ENCODE results near the gene ADPRM. TPM values are rescaled to one million over a fixed set of nuclear protein-coding genes. Genes with fewer than 3 reads are reported as not detected.

Gene ADPRM
- total RNA-seq, 1 experiment from 2014 or later = 7.9 TPM

GRCh38 chr17:10705727-10706126 is 8.3 kb downstream of the ADPRM start:
- peaks cover 11% of the 10 kb centered on the region for H3K79me2 ChIP-seq (ENCODE audit: insufficient read depth, low read length)
- RAD21 ChIA-PET (ENCODE audit: low non-redundant PET in 1 of 2, low total read pairs in 2 of 2, uncharacterized antibody in 2 of 2, unreplicated experiment in 2 of 2) = no interaction called here
- H3K9me2 ChIP-seq (ENCODE audit: insufficient read depth) = no peaks in the 10 kb centered on the region
- H3K4me2 ChIP-seq (ENCODE audit: low read length) = no peak overlapping the region
- H2AFZ ChIP-seq (ENCODE audit: low read depth, low read length, poor library complexity, severe bottlenecking) = no peak overlapping the region
- H3K4me3 ChIP-seq (replicated peaks in 1 of 2; ENCODE audit: low read depth in 1 of 2, low read length in 2 of 2) = no peak overlapping the region
- peaks cover 9 to 25% of the 10 kb centered on the region in 2 experiments; a peak in 3 of 4 replicates for H3K36me3 ChIP-seq (ENCODE audit: control insufficient read depth in 1 of 2, insufficient read depth in 2 of 2, low read length in 2 of 2)
- CTCF ChIA-PET = no interaction called here
- no peaks in the 10 kb centered on the region for H3K9me3 ChIP-seq (ENCODE audit: control insufficient read depth in 1 of 2, insufficient read depth in 1 of 2, low read depth in 1 of 2, low read length in 2 of 2)
- H3K27ac ChIP-seq (ENCODE audit: low read depth, low read length) = no peak overlapping the region
- POLR2A ChIA-PET = no interaction called here
- DNase-seq (ENCODE audit: low read depth, low spot score) (no peak), ATAC-seq (no peak)
- TF ChIP-seq REST (IDR thresholded peaks at IDR 0.05; ENCODE audit: low read depth) = no peak
- TF ChIP-seq POLR2AphosphoS5 (IDR thresholded peaks at IDR 0.05; ENCODE audit: low read depth, low read length) = no peak
- TF ChIP-seq CTCF (IDR thresholded peaks at IDR 0.05 in 2 of 3, conservative IDR thresholded peaks at IDR 0.05 in 1 of 3; ENCODE audit: borderline replicate concordance in 1 of 3, insufficient read depth in 1 of 3, low read depth in 2 of 3, low read length in 2 of 3) = no peak
- no peak for TF ChIP-seq MAX (IDR thresholded peaks at IDR 0.05)
- TF ChIP-seq SIN3A (IDR thresholded peaks at IDR 0.05; ENCODE audit: low read depth) = no peak
- no peak for TF ChIP-seq JUND (IDR thresholded peaks at IDR 0.05)
- TF ChIP-seq EZH2 (IDR thresholded peaks at IDR 0.05) = no peak
- no peak for TF ChIP-seq FOSL1 (IDR thresholded peaks at IDR 0.05; ENCODE audit: low read depth)
- TF ChIP-seq ELF1 (IDR thresholded peaks at IDR 0.05; ENCODE audit: borderline replicate concordance, low read depth) = no peak
- no peak for TF ChIP-seq SP1 (IDR thresholded peaks at IDR 0.05; ENCODE audit: low read depth)
- TF ChIP-seq POLR2A (IDR thresholded peaks at IDR 0.05; ENCODE audit: borderline replicate concordance, extremely low read depth, insufficient read depth, insufficient read length) = no peak
- no peak for TF ChIP-seq ATF3 (IDR thresholded peaks at IDR 0.05)
- TF ChIP-seq RAD21 (IDR thresholded peaks at IDR 0.05; ENCODE audit: low read depth) = no peak
- no peak for TF ChIP-seq EZH2phosphoT487 (IDR thresholded peaks at IDR 0.05; ENCODE audit: borderline replicate concordance)
- TF ChIP-seq ZFX (IDR thresholded peaks at IDR 0.05) = no peak
- TF ChIP-seq ZBTB33 (IDR thresholded peaks at IDR 0.05; ENCODE audit: extremely low read depth, insufficient replicate concordance, low read length) = no peak
- TF ChIP-seq EGR1 (IDR thresholded peaks at IDR 0.05; ENCODE audit: low read depth) = no peak
- H3K4me1 ChIP-seq (ENCODE audit: control insufficient read depth in 1 of 2, insufficient read depth in 2 of 2, low read length in 2 of 2) = peaks cover 0 to 6% of the 10 kb centered on the region in 2 experiments; a peak in 3 of 4 replicates
- H4K20me1 ChIP-seq (ENCODE audit: insufficient read depth) = no peaks in the 10 kb centered on the region
- H3K9ac ChIP-seq (ENCODE audit: low read length) = no peak overlapping the region
- BruUV-seq (replicated peaks) = no TSS peak
- intact Hi-C loops (cut with micrococcal nuclease) = no loop called here
- H3K27me3 ChIP-seq (ENCODE audit: insufficient read depth, low read length) = no peaks in the 10 kb centered on the region
